Cardiac muscle cell (in vitro differentiated cells and primary cell): Measurements from ENCODE around the gene DAPK1. TPM values are rescaled to one million over a fixed set of nuclear protein-coding genes. Genes with fewer than 3 reads are reported as not detected.

Experiments used
- DNase-seq, 2 donors: peaks; one replicate each; pipeline versions ENCODE4 v3.0.0 to v3.0.0-alpha.2; 2010 to 2017; ENCODE audit warnings: low read depth in 1 of 2, low spot score in 1 of 2
- H3K27ac ChIP-seq: fragments of 200-600 bp; sonication (generic); 2 replicates; pipeline ENCODE4 v1.5.1; 2016
- H3K27me3 ChIP-seq: fragments of 200-600 bp; sonication (generic); 2 replicates; pipeline ENCODE4 v1.6.0; 2016; ENCODE audit warnings: control low read depth
- H3K36me3 ChIP-seq: fragments of 200-600 bp; sonication (generic); 2 replicates; pipeline ENCODE4 v1.5.1; 2016; ENCODE audit warnings: control low read depth
- H3K4me1 ChIP-seq: fragments of 200-600 bp; sonication (generic); 2 replicates; pipeline ENCODE4 v1.8.1; 2017; ENCODE audit warnings: low read depth, mild to moderate bottlenecking, mixed run types
- H3K4me3 ChIP-seq: fragments of 200-600 bp; sonication (generic); 2 replicates; pipeline ENCODE4 v1.5.1; 2016; ENCODE audit warnings: mild to moderate bottlenecking
- H3K9me3 ChIP-seq: fragments of 200-600 bp; sonication (generic); 2 replicates; pipeline ENCODE4 v1.5.1; 2017; ENCODE audit warnings: low read depth, mild to moderate bottlenecking, control low read depth
- polyA plus RNA-seq: library from polyadenylated mRNA; unstranded; fragments of >200 nt; fragmentation: Nextera tagmentation; extraction: Ambion mirVana; gene quantifications from 2 replicates; pipeline ENCODE4 v1.2.1, GENCODE V29; 2016
- total RNA-seq: library from RNA; depleted of rRNA; stranded (reverse); fragments of >200 nt; gene quantifications from 2 replicates; pipeline ENCODE4 v1.2.3, GENCODE V29; 2016
- TF ChIP-seq, protein P1 (sequence below): IDR thresholded peaks from 2 replicates; pipeline ENCODE4 v1.5.1; 2012; ENCODE audit warnings: low read depth, mild to moderate bottlenecking, low read length

Gene DAPK1
- total and polyA plus RNA-seq, 2 experiments from 2014 or later, result 21.0 to 39.6 TPM

GRCh38 chr9:87556039-87556438 is 58.4 kb downstream of the DAPK1 start:
- TF ChIP-seq, protein P1, sequence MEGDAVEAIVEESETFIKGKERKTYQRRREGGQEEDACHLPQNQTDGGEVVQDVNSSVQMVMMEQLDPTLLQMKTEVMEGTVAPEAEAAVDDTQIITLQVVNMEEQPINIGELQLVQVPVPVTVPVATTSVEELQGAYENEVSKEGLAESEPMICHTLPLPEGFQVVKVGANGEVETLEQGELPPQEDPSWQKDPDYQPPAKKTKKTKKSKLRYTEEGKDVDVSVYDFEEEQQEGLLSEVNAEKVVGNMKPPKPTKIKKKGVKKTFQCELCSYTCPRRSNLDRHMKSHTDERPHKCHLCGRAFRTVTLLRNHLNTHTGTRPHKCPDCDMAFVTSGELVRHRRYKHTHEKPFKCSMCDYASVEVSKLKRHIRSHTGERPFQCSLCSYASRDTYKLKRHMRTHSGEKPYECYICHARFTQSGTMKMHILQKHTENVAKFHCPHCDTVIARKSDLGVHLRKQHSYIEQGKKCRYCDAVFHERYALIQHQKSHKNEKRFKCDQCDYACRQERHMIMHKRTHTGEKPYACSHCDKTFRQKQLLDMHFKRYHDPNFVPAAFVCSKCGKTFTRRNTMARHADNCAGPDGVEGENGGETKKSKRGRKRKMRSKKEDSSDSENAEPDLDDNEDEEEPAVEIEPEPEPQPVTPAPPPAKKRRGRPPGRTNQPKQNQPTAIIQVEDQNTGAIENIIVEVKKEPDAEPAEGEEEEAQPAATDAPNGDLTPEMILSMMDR, result no peak
- no peaks in the 10 kb centered on the region for H3K27me3 ChIP-seq
- DNase-seq, result no peak
- no peak overlapping the region for H3K4me3 ChIP-seq
- H3K4me1 ChIP-seq, result peaks cover 11% of the 10 kb centered on the region
- no peak overlapping the region for H3K27ac ChIP-seq
- H3K9me3 ChIP-seq, result no peaks in the 10 kb centered on the region
- no peaks in the 10 kb centered on the region for H3K36me3 ChIP-seq

GRCh38 chr9:87556821-87557220 is 59.2 kb downstream of the DAPK1 start:
- Histone ChIP-seq H3K4me3 (no peak overlapping the region), H3K27ac (no peak overlapping the region), H3K9me3 (no peaks in the 10 kb centered on the region), H3K36me3 (no peaks in the 10 kb centered on the region), H3K4me1 (peaks cover 11% of the 10 kb centered on the region), H3K27me3 (no peaks in the 10 kb centered on the region)
- TF ChIP-seq, protein P1, result no peak
- DNase-seq, result no peak

DNA sequence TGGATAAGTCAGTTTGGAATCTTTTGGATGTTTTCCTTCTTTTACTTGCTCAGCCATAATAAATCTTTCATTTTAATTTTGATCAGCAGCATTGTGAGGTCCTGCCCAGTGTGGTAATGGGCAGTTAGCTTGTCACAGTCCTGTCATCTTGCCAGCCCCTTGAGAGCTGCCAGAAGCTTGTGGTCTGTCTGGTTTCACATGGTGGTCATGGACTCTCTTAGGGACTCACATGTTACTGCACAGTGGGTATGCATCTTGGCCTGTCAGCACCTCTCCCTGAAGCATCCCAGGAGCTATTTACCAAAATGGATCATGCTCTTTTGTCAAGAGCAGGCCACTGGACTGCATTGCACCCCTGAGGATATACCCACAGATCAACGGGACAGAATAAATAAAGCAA is 60.3 kb downstream of the DAPK1 start:
- peak; percentile 78 to 85 for DNase-seq
- Histone ChIP-seq H3K27me3 (no peaks in the 10 kb centered on the region), H3K36me3 (no peaks in the 10 kb centered on the region), H3K4me3 (no peak overlapping the region), H3K4me1 (peaks cover 11% of the 10 kb centered on the region), H3K27ac (peak overlapping the region; percentile 13), H3K9me3 (no peaks in the 10 kb centered on the region)
- TF ChIP-seq, protein P1, result no peak

GRCh38 chr9:87558606-87559190 is 61.0 kb downstream of the DAPK1 start:
- Histone ChIP-seq H3K4me1 (peaks cover 11% of the 10 kb centered on the region), H3K4me3 (no peak overlapping the region), H3K27me3 (no peaks in the 10 kb centered on the region), H3K36me3 (no peaks in the 10 kb centered on the region), H3K9me3 (no peaks in the 10 kb centered on the region), H3K27ac (peak overlapping the region; percentile 13)
- no peak for DNase-seq
- TF ChIP-seq, protein P1, result no peak

GRCh38 chr9:87562062-87562461 is 64.4 kb downstream of the DAPK1 start:
- Histone ChIP-seq H3K27ac (no peak overlapping the region), H3K9me3 (no peaks in the 10 kb centered on the region), H3K36me3 (no peaks in the 10 kb centered on the region), H3K4me1 (peaks cover 11% of the 10 kb centered on the region), H3K27me3 (no peaks in the 10 kb centered on the region), H3K4me3 (no peak overlapping the region)
- DNase-seq, result no peak
- TF ChIP-seq, protein P1, result no peak
